GM18867 (cell line): ENCODE measurements around the gene OTUB2.

Source experiments
- ATAC-seq: cut with Tn5 transposase; IDR thresholded peaks from one replicate; pipeline ENCODE4 v1.9.1; 2021; ENCODE audit warnings: mild to moderate bottlenecking, moderate library complexity; ENCODE audit not compliant: unreplicated experiment

Gene OTUB2

DNA sequence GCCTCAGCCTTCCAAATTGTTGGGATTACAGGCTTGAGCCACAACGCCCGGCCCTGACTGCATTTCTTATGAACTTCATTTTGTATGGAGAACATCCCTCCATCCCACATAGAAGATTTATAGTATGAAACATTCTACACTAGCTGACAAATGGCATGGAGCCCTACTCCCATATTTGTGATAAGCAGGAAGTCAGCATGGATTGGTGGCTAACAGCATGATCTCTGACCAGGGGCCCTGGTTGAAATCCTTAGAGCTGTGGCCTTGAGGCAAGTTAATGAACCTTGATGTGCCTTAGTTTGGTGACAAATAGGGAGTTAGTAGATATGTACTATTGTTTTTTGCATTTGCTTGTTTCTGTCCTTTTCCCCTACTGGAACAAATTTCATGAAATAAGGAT, 67.3 kb downstream of the OTUB2 start:
- ATAC-seq = no peak

DNA sequence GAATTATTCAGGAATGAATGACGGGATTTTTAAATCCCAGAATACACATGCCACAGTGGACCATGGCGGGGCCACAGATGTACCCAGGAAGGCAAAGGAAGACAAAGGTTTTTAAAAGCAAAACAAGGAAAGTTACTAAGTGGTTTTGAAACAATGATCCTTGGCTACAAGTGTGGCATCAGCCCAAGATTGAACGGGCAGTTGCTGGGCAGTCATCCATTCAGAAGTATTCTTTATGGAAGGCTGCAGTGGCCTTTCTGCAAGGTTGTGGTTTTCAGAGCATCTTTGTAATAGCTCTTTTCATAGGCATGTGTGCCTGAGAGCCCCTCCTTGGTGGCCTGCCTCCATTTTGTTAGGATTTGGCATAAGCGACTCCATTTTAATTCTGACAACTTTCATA, 71.0 kb downstream of the OTUB2 start:
- ATAC-seq = no peak
